GM19438 (cell line): ENCODE measurements around the gene MDM2.
"Not testable (repeated sequence)": the region's sequence is repeated elsewhere in the genome, so short reads cannot be mapped to it uniquely, and the experiment has no call there.

Experiments
- ATAC-seq: cut with Tn5 transposase; IDR thresholded peaks from one replicate; pipeline ENCODE4 v1.9.1; 2021; ENCODE audit warnings: low read depth; ENCODE audit not compliant: unreplicated experiment

MDM2 gene

DNA sequence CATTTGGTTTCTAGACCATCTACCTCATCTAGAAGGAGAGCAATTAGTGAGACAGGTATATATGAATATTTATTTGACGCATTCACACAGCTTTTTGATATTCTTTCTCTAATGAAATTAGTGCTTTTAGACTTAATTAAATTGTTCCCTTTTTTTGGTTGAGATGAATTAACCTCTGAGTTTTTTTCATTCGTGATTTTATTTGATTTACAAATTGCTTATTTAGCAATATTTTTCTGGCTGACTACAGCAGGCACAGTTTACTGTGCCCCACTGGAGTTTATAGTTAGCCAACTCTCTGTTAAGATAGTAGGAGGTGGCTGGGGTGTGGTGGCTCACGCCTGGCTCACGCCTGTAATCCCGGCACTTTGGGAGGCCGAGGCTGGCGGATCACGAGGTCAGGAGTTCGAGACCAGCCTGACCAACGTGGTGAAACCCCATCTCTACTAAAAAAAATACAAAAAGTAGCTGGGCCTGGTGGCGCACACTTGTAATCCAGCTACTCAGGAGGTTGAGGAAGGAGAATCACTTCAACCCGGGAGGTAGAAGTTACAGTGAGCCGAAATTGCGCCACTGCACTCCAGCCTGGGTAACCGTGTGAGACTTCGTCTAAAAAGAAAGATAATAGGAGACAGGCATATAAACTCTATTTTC is 16.7 kb downstream of the MDM2 start:
- no peak for ATAC-seq

GRCh38 chr12:68825569-68826217 is 17.7 kb downstream of the MDM2 start:
- no peak for ATAC-seq

GRCh38 chr12:68827895-68828671 is 20.1 kb downstream of the MDM2 start:
- ATAC-seq, result no peak

DNA sequence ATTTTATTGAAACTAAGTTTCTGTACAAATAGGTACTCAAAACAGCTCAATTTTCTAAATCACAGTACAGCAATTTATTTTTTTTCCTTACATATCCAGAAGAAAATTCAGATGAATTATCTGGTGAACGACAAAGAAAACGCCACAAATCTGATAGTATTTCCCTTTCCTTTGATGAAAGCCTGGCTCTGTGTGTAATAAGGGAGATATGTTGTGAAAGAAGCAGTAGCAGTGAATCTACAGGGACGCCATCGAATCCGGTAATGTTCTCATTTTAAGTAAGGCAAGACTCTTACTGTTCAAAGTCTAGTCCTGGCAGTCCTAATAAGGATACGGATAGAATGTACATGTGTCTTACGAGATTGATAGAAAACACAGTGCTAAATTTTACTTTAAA is 20.7 kb downstream of the MDM2 start:
- no peak for ATAC-seq

- no peak for ATAC-seq
Observed at GRCh38 chr12:68831272-68831671, 23.3 kb downstream of the MDM2 start.

DNA sequence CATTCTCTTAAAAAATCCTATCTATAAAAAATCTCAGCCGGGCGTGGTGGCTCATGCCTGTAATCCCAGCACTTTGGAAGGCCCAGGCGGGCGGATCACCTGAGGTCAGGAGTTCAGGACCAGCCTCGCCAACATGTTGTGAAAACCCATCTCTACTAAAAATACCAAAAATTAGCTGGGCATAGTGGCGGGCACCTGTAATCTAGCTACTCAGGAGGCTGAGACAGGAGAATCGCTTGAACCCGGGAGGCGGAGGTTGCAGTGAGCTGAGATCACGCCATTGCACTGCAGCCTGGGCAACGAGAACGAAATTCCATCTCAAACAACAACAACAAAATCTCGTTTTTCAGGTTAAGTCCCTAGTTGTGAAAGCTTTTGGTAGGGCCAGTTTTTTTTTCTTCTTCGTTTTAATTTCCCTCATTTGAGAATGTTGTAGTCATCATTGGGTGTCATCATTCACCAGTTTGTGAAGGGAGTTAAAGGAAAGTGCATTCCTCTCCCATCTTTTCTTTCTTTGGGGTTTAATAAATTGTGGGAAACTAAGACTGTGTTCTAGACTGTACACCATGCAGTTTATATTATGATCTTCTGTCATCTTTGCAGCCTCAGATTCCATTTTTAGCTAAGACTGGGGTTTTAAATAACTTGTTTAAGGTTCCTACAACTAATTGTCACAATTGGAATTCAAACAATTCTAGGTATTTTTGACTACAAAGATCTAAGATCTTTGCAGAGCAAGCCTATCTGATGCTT is 23.9 kb downstream of the MDM2 start:
- no peak for ATAC-seq

GRCh38 chr12:68832504-68832867 is 24.5 kb downstream of the MDM2 start:
- no peak for ATAC-seq

GRCh38 chr12:68833508-68833907 is 25.5 kb downstream of the MDM2 start:
- ATAC-seq, result no peak

GRCh38 chr12:68835333-68835908 is 27.4 kb downstream of the MDM2 start:
- no peak for ATAC-seq

DNA sequence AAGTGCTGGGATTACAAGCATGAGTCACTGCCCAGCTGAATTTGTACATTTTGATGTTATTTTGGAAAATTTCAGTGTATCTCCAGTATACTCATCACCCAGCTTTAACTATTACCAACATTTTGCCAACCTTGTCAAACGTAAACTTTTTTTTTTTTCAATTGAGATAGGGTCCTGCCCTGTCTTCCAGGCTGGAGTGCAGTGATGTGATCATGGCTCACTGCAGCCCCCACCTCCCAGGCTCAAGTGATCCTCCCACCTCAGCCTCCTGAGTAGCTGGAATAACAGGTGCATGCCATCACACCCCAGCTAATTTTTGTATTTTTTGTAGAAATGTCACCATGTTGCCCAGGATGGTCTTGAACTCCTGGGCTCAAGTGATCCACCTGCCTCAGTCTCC is 29.2 kb downstream of the MDM2 start:
- no peak for ATAC-seq

GRCh38 chr12:68838046-68838886 is 30.3 kb downstream of the MDM2 start:
- ATAC-seq, result no peak

GRCh38 chr12:68839183-68840147 is 31.5 kb downstream of the MDM2 start:
- no peak for ATAC-seq

DNA sequence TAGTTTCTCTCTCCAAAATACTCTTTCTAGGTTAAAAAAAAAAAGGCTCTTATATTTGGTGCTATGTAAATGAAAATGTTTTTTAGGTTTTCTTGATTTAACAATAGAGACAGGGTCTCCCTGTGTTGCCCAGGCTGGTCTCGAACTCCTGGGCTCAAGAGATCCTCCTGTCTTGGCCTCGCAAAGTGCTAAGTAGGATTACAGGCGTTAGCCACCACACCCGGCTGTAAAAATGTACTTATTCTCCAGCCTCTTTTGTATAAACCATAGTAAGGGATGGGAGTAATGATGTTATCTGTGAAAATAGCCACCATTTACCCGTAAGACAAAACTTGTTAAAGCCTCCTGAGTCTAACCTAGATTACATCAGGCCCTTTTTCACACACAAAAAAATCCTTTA is 33.2 kb downstream of the MDM2 start:
- ATAC-seq, result not testable (repeated sequence)

GRCh38 chr12:68841717-68842116 is 33.7 kb downstream of the MDM2 start:
- ATAC-seq, result no peak

DNA sequence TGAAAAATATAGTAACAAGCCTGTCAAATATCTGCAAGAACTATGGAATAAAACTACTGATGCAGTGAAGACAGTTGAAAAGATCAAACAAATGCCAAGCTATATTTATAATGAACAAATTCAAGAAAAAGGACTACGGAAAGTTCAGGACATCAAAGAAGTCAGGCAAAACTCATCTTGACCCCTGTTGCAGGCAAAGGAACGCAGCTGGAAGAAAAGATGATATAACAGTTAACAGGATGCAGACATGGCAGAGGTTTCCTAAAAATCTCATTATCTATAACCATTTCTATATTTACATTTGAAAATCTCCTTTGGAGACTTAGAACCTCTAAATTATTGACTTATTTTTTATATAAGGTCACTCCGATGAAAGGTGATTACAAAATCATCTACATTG is 34.1 kb downstream of the MDM2 start:
- ATAC-seq, result no peak

GRCh38 chr12:68842784-68843567 is 35.0 kb downstream of the MDM2 start:
- ATAC-seq, result no peak

DNA sequence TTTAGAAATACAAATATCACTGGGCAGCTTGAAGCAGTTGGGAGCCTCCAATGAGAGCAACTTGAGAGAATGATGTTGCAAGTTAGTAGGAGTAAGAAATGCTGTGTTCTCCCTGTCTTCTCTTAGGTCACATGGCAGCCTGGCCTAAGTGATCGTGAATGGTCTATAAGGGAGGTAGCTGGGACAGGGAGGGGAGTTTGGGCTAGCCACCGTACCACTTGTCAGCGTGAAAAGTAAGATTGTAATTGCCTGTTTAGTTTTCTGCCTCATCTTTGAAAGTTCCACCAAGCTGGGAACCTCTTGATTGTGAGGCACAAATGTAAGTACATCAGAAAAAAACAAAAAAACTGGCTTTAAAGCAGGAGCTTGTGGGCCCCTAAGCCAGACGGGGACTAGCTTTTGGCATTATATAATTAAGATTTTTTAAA is 36.4 kb downstream of the MDM2 start:
- ATAC-seq, result no peak
